ENCODE measurements around the gene TH.

TH gene

DNA sequence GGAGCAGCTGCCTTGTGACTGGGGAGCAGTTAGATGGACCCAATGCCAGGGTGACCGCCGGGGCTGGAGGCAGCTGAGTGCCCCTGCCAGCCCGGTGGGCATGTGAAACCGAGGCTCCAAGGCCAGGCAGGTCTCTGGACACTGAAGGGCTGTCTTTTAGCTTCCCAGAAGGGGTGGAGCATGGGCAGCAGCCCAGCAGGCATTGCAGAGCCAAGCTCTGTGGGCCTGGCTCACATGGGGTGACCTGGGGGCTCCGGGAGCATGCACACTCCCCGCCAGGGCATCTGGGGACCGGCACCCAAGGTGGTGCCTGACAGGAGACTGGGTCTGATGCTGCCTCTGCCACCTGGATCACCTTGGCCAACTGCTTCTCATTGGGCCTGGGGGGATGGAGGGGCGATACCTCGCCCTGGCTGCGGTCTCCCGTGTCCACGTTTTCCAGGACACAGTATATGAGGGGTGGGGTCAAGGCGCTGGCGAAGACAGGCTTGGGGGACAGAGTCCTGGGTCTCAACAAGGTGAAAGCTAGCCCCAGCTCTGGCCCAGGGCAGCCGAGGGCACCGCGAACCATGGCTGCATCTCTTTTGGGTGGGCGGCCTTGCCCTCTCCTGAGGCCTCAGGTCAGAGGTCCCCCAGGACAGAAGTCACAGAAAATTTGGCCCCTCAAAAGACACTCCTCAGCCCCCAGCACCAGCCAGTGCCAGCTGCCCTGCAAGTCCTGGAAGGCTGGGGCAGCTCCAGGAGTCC, 14.1 kb downstream of the TH start:
- DNase-seq = no peak

DNA sequence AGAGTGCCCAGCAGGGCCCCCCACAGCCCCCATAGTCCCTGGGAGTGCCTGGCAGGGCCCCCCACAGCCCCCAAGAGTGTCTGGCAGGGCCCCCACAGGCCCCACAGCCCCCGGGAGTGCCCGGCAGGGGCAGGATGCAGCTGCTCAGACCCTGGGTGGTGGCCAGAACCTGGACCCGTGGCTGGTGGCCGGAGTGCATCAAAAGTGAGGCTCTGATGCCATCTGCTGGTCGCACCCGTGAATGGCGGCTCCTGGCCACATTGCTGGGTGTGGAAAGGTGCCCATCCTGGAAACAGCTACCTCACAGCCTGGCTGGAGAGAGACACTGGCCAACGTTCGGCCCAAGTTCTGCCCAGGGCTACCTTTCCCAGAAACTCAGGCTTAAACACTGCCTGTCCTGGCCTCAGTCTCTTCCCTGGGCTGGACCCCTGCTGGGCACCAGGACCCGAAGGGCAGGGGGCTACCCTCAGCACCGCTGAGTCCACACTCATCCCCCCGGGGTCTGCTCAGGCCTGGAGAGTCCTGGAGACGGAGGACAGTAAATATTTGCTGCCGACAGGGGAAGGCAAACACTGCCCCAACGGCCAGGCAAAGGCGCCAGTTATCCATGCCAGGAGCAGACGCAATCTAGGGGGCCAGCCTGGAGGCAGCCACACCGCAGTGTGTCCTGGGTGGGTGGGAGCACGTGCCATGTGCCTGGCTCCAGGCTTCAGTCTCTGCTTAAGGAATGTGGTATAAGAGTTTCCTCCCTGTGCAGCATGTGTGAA, 15.0 kb downstream of the TH start:
- DNase-seq = peak; percentile 71

DNA sequence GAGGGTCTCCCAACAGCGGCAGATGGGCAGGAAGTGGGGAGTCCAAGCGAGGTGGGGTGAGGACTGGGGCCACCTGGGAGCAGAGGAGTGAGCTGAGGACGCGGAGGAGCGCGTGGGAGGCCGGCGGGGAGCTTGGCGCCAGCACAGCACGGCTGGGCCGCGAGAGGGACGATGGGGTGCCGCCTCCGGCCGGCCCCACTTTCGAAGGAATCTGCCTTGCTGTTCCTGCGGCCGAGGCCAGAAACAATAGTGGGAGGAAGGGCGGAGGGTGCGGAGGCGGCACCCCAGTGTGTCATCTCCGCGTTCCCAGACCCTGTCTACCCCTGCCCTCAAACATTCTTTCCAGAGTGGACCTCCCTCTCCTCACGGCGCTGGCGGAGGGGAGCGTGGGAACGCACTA, 16.1 kb downstream of the TH start:
- no peak for DNase-seq

- DNase-seq = no peak
Measured at GRCh38 chr11:2154889-2155288, 16.7 kb downstream of the TH start.

DNA sequence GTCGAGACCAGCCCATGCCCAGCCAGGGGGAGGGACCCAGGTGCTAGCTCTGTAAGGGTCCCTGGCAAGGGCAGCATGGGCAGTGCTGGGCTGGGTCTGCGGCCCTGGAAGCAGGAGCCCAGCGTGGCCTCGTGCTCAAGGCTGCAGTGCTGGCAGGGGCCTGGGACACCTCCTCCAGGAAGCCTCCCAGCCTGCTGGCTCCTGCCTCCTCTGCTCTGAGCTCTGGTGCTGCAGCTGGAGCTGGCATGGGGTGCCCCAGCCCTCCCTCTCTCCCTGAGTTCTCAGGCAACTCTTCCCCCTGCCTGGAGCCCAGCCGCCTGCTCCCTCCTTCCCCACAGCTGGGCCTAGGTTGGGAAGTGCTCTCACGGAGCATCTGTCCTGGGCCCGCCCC, 17.4 kb downstream of the TH start:
- DNase-seq = no peak

DNA sequence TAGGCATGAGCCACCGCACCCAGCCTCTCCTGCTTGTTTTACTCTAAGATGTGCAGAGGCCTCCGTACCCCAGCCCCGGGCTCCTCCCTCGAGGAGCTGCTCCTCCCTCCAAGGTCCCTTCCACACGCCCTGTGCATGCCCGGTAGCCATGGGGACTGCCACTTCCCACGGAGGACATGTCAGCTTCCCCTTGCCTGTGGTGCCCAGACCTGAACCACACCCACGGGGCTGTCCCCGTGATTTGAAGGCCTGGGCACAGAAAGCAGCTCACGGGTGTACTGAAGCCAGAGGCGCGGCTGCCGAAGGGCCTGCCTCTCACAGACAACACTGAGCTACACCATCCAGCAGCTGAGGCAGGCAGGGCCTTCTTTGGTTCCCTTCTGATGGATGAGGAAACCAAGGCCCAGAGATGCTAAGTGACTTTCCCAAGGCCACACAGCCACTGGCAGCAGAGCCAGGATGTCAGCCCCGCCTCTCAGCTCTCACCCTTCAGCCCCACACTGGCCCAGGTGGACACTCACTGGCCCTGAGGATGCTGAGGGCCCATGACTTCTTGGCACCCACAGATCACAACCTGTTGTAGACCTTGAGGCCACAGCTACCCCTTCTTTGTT, 17.9 kb downstream of the TH start:
- DNase-seq = no peak

- peak; percentile 77 for DNase-seq
Measured at GRCh38 chr11:2151500-2152257, 19.9 kb downstream of the TH start.

DNA sequence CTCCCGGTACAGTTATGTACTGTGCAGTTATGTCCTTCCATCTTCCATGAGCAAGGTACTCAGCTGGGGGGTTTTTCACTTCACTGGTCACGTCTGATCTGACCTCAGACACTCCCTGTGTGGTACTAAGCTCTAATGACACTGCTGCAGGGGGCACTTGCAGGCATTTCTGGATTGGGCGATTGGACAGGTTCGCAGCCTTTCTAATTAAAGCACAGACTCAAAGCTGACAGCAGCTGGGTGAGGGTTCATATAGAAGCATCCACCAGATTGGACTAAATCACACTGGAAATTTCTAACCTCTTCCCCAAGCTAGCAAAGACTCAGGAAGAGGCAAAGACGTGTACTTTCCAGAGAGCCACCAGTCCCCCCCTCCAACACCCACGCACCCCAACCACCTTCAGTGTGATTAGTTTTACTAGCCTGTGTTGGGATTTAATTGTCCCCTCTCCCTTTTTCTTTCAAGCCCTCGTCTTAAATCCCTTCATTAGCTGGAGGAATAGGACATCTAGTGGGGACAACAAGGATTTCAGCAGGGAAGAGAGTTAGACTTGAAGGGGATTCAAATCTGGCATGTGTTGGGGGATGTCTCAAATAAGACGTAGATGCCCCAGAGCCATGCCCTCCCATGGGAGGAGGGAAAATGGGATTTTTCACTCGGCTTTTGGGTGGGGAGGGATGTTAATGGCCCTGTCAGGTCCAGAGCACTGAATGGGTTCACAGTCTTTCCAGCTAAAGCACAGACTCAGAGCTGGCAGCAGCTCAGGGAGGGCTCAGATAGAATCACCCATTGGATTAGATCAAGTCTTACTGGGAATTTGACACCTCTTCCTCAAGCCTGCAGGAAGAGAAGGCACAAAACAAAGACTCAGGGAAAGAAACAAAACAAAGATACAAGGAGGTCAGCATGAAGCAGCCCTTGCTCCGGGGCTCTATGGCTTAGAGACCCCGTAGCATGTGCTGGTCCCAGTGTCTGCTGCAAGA, 21.5 kb downstream of the TH start:
- DNase-seq = no peak

GRCh38 chr11:2149460-2149859, 22.2 kb downstream of the TH start:
- no peak for DNase-seq

- DNase-seq = no peak
Measured at GRCh38 chr11:2148595-2148994, 23.0 kb downstream of the TH start.

DNA sequence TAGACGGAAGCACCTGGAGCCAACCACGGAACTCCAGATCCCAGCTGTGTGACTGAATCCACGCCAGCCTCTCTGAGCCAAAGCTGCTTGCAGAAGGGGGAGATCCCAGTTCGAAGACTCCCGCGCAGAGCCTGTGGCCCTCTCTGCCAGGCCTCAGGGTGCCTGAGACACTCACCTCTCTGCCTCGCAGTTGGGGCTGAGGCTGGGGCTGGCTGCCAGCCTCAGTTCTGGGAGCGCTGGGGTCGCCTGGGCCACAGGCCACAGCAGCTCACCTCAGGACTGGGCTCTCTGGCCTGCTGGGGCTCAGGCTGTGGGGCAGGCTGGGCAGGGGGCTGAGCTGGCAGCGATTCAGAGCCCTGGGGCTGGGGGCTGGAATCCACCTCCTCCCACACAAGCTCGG, 24.2 kb downstream of the TH start:
- DNase-seq = no peak

DNA sequence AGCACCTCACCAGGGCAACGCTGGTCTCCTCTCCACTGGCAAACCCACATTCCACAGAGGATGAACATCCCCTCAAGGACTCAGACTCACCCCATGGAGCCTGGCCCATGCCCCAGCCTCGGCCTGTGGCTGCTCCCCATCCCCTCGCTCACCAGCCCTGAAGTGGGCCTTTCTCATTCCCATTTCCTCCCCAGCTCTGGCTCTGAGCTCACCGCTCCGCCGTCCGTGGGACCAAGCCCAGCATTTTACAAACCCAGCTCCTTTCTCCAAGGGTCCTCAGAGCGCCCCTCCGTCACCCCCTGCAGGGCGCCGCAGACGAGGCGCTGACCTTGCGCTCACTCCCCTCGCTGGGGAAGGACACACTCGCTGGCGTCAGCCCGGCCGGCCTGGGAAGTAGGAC, 25.6 kb downstream of the TH start:
- DNase-seq = no peak

DNA sequence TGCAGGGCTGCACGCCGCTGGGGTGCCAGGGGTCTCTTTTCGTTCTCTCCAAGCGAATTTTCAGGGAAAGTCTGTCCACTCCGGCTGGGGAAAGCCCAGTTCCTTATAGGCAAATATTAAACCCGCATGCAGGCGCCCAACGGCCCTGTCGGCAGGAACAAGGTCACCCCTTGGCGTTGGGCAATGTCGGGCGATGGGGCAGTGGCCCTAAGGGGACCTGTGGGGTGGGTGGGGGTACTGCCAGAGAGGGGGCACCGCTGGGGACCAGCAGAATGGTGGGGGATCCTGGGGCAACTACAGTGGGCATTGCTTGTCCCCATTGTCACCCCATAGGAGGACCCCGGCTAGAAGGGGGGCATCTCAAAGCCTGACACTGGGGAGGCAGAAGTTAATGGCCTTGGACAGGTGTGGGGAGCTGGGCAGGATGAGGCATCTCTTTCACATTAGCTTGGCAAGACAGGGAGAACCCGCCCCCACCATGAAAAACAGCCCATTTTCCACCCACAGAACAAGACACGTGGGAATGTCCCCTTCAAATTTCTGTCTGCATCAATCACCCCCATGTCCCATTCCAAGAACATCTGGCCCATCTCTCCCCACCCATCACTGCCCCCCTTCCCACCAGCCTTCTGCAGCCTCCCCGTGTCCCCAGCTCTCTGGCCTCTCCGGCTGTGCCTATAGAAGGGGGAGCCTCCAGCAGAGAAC, 26.9 kb downstream of the TH start:
- DNase-seq = no peak

DNA sequence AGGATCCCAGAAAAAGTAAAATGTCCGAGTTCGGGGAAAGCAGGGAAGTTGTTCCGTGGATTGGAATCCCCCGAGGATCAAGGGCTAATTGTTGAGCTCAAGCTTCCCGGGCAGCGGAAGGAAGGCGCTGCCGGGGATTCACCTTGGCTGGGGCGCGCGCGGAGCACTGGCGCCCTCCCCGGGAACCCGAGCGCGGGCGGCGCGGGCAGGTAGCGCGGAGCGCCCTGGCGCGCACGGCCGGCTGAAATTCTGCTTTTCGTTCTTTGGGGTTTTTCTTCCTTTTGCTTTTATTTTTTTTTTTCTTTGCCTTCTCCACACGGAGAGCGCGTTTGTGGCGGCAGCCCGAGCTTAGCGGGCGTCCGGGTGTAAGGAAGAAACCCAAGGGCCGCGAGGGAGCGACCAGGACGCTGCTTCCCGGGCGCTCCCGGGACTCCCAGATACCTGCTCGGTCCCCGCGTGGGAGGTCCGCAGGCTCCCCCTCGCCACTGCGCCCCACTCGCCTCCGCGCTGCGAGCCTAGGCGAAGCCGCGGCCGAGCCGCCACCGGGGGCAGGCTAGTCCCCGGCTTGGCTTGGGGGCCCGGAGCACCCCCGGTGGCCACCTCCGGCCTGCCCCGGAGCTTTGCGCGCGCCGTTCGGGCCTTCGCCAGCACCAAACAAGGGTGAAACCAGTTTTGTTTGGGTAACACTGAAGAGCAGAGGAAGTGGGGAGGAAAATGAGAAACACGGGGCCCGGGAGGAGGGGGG, 27.6 kb downstream of the TH start:
- peak; percentile 17 for DNase-seq

DNA sequence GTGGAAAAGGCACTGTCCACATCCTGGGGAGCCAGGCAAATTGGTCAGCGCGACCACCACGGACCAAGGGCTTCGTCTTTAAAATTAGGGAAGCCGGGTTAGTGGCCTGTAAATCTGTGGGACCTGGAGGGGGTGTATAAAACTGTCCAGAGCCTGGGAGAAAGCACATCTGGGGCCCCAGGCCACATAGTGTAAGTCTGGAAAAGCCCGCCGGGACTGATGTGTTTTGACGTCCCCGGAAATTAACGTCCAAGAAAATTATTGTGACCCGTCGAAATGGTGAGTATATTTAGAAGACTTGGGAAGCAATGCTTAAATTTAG, 28.2 kb downstream of the TH start:
- no peak for DNase-seq

DNA sequence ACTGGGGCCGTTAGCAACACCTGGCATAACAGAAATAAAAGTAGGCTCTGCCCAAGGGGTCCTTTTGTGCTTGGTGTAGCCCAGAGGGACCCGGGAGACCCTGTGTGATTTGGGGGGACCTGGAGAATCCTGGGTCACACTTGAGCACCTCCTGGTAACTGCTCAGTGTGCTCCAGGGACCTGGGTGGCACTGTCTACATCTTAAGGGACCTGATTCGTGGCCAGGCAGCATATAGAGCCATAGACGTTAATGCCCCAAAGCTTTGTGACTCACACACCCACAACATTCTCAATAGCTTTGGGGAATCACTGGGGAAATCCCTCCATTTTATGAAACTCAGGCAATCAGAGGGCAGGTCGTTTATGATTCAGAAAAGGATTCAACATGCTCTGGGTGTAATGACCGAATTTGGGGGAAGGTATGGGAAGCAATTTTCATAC, 28.8 kb downstream of the TH start:
- DNase-seq = peak; percentile 72

- DNase-seq = no peak
Measured at GRCh38 chr11:2142300-2142759, 29.3 kb downstream of the TH start.

DNA sequence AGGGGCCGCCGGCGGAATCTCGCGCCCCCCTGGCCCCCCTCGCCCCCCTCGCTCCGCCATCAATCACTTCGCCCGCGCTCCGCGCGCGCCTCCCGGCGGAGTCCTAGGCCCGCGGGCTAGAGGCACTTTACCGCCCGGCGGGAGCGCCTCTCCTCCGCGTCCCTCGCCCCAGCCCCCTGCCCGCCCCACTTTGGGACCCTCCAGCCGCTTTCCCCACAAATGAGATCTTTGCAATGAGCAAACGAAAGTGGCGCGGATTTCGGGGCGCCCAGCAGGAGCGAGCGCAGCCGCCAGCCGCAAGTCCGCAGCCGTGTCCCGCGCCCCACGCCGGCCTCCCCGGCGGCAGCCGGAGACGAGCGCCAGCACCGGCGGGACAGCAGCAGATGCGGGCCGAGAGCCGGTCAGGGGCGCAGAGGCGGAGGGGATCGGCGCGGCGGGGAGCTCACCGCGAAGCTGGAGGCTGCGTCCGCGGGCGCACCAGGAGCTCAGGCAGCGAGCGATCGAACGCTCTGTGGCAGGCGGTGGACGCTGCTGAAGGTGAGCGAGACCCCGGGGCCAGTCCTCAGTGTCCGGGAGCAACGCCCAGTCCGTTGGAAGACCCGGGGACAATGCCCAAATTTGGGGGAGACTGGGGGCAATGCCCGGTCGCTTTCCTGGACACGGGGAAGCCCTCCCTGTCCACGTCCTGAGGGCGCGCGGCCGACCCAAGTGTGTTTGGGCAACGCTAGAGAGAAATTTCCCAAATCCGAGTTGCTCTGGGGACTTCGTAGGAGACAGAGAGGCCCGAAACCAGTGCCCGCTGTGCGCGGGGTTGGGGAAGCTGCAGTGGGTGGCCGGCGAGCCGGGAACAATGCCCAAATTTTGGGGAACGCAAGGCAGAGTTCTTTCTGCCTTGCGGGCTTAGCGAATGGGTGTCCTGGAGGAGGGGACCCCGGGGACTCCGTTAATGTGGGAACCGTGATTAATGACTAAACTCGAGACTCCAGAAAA, 30.9 kb downstream of the TH start:
- DNase-seq = no peak

DNA sequence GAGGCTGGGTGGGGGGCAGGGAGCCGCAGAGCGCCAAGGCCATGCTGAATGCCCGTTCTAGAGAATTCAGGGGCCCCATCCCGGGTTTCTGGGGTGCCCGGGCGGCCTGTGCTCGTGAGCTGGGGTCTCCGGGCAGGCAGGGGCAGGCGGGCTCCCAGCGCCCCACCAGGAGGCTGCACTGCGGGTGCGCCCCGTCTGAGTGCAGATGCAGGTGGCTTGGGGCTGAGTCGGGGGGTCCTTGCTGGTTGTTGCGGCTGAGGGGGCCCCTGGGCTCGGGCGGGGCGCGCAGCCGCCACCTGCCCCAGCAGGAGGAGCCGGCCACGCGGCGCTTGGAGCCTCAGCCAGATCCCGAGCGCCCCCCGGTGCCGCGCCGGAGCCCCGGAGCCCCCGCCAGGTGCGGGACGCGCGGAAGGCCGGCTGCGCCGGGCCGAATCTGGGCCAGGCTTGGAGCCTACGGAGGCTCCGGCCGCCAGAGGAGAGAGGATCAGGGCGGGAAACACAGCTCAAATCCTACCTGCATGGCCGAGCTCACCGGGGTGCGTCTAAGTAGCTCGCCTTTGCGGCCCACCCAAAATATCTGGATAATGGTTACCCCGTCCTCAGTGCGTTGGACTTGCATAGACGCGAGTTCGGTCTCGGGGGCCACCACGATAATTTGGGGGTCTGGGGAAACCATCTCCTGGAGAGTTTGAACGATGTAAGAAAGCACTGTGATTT, 31.8 kb downstream of the TH start:
- DNase-seq = no peak
